ENCODE data around the gene NTNG2.

DNA sequence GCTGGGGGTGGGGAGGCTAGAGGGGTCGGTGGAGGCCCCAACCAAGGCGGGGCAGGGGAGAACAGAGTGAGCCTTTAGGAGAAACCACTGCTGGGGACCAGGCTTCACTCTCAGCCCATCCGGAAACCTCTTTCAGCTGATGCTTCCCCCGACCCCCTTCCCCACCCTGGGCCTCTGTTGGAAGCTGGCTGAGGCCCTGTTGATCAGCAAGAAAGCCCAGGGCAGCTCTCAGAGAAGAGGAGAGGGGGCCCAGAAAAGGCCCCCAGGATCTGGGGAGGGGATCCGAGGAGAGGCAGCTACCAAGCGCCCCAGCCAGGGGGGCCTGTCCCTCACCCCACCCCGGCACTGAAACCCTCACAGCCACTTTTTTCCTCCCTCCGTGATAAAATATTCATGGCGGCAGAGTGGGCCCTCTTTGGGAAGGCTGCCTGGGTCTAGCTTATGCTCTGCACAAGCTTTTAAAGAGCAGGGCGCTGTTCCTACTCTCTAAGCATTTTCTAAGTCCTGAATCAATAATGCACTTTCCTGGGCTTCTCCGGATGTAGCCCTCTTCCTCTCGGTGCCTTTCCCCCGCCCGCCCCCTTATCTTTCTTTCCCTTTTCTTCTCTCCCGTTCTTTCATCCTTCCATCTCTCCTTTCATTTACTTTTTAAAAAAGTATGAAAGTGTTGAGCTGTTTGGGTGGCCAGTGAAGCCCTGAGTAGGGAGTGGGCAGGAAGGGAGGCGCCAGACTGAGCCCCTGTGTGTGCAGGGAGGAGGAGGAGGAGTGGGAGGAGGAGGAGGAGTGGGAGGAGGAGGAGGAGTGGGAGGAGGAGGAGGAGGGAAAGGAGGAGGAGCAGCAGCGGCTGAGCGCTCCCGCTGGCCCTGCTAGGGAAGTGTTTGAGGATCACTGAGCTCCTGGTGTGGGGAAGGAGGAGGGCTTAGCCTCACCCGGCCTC is 23.5 kb downstream of the NTNG2 start:
- TF ChIP-seq GATA2 (IDR thresholded peaks at IDR 0.05; ENCODE audit: low read depth, low read length) = no peak
- TF ChIP-seq GATA3 (IDR thresholded peaks at IDR 0.05; ENCODE audit: low read depth, low read length) = no peak
